ENCODE results near the gene DAGLA. TPM values are rescaled to one million over a fixed set of nuclear protein-coding genes. Genes with fewer than 3 reads are reported as not detected.

The DAGLA gene
- total and polyA plus RNA-seq, 2 donors (not counting 3 experiments of a cell fraction or from before 2014, with no cell fraction given), result 2.5 to 4.7 TPM

- peaks cover 60% of the 10 kb centered on the region for H3K79me2 ChIP-seq (ENCODE audit: control insufficient read depth, insufficient read depth, low read length)
- ChIA-PET CTCF (interaction anchor here (0.8 to 4.4 kb wide), 12 partner anchors 14 to 312 kb away, joined by 3 to 112 read pairs (median 18); partner anchors contain the start of genes FADS2 and FADS3), POLR2A (no interaction called here)
- no peaks in the 10 kb centered on the region for H4K20me1 ChIP-seq (replicated peaks; ENCODE audit: control insufficient read depth, extremely low read depth, insufficient read depth, low read length)
- intact Hi-C loops (cut with micrococcal nuclease), result loop anchor here (2.0 kb wide), 1 partner anchor 51 kb away; no protein-coding TSS in a partner anchor
- no peak for TF ChIP-seq CTCF (IDR thresholded peaks at IDR 0.05; ENCODE audit: extremely low read depth in 1 of 2, insufficient read depth in 1 of 2, low read depth in 1 of 2, low read length in 2 of 2)
- no peak for TF ChIP-seq GATA2 (IDR thresholded peaks at IDR 0.05; ENCODE audit: insufficient read depth, insufficient read length, low read depth, low read length)
- no peak for TF ChIP-seq JUN (IDR thresholded peaks at IDR 0.05; ENCODE audit: borderline replicate concordance, insufficient read depth, insufficient read length, low read depth)
- H3K27me3 ChIP-seq (ENCODE audit: control insufficient read depth in 2 of 2, insufficient read depth in 2 of 2, low read length in 2 of 2), result no peaks in the 10 kb centered on the region
- H3K9ac ChIP-seq (replicated peaks; ENCODE audit: extremely low read depth, insufficient read depth, low read length), result no peak overlapping the region
- no peaks in the 10 kb centered on the region for H3K9me3 ChIP-seq (replicated peaks; ENCODE audit: control insufficient read depth, insufficient read depth, low read length)
- dilution Hi-C loops (cut with MboI; ENCODE audit: extremely low pct_ligation_motif_present, low sequenced_read_pairs), result no loop called here
- H3K36me3 ChIP-seq (ENCODE audit: control insufficient read depth in 2 of 2, extremely low read depth in 1 of 2, insufficient read depth in 2 of 2, low read length in 2 of 2), result peaks cover 3 to 6% of the 10 kb centered on the region in 2 experiments
- H3K4me3 ChIP-seq (replicated peaks in 1 of 3; ENCODE audit: insufficient read depth in 1 of 3, low read depth in 1 of 3, low read length in 3 of 3), result no peak overlapping the region
- no peak overlapping the region for H3K27ac ChIP-seq (ENCODE audit: insufficient read depth, low read depth, low read length)
- BruUV-seq (replicated peaks), result no TSS peak
- FAIRE-seq (no peak), DNase-seq (ENCODE audit: low read depth, low spot score) (no peak)
- H3K9me1 ChIP-seq (replicated peaks; ENCODE audit: control insufficient read depth, extremely low read depth, insufficient read depth, low read length), result no peaks in the 10 kb centered on the region
- H2AFZ ChIP-seq (ENCODE audit: low read depth, low read length), result no peak overlapping the region
- H3K4me1 ChIP-seq (ENCODE audit: control insufficient read depth, extremely low read depth, insufficient read depth, low read length), result peaks cover 25% of the 10 kb centered on the region
- no peak overlapping the region for H3K4me2 ChIP-seq (ENCODE audit: insufficient read depth, low read length)
Observed at GRCh38 chr11:61795876-61796526, 115.8 kb downstream of the DAGLA start.

MicroRNAs within 50 kb of the gene (microRNA counts, 767-probe panel; counts per million panel counts)
- microRNA hsa-miR-611, result 723 counts per million, percentile 96 among the panel's probes with 10 or more counts

Other genes with a start within 250 kb of the DAGLA start
- not detected in 2 replicates for gene LRRC10B, start 171.6 kb upstream of the DAGLA start, total RNA-seq
- gene LRRC10B, start 171.6 kb upstream of the DAGLA start, polyA plus RNA-seq, result not detected in 2 replicates
- gene SYT7, start 99.3 kb upstream of the DAGLA start, total RNA-seq, result 0.55 and 0.78 TPM in 2 replicates
- 0.08 and 0.13 TPM in 2 replicates for gene SYT7, start 99.3 kb upstream of the DAGLA start, polyA plus RNA-seq
- gene MYRF, start 72.2 kb downstream of the DAGLA start, total RNA-seq, result 0.82 and 1.8 TPM in 2 replicates
- 0.98 and 1.1 TPM in 2 replicates for gene MYRF, start 72.2 kb downstream of the DAGLA start, polyA plus RNA-seq
- 139 and 140 TPM in 2 replicates for gene TMEM258, start 112.2 kb downstream of the DAGLA start, total RNA-seq
- gene TMEM258, start 112.2 kb downstream of the DAGLA start, polyA plus RNA-seq, result 534 and 632 TPM in 2 replicates
- gene FEN1, start 112.5 kb downstream of the DAGLA start, total RNA-seq, result 57.9 and 60.5 TPM in 2 replicates
- gene FEN1, start 112.5 kb downstream of the DAGLA start, polyA plus RNA-seq, result 22.9 and 29.3 TPM in 2 replicates
- 109 and 110 TPM in 2 replicates for gene FADS1, start 136.6 kb downstream of the DAGLA start, total RNA-seq
- gene FADS1, start 136.6 kb downstream of the DAGLA start, polyA plus RNA-seq, result 121 and 125 TPM in 2 replicates
- 668 and 694 TPM in 2 replicates for gene FADS2, start 147.9 kb downstream of the DAGLA start, total RNA-seq
- 898 and 969 TPM in 2 replicates for gene FADS2, start 147.9 kb downstream of the DAGLA start, polyA plus RNA-seq
- 204 and 216 TPM in 2 replicates for gene FADS3, start 211.2 kb downstream of the DAGLA start, total RNA-seq
- gene FADS3, start 211.2 kb downstream of the DAGLA start, polyA plus RNA-seq, result 346 and 506 TPM in 2 replicates
- 1.2 and 3.6 TPM in 2 replicates for gene RAB3IL1, start 237.2 kb downstream of the DAGLA start, total RNA-seq
- gene RAB3IL1, start 237.2 kb downstream of the DAGLA start, polyA plus RNA-seq, result 1.8 and 2.9 TPM in 2 replicates

All from endothelial cell of umbilical vein (primary cell).